Lower leg skin (tissue), 4 donors: Measurements from ENCODE around the gene CREB3. TPM values are rescaled to one million over a fixed set of nuclear protein-coding genes. Genes with fewer than 3 reads are reported as not detected.

ENCODE experiments used
- DNase-seq, 2 donors: peaks; one replicate each; pipeline ENCODE4 v3.0.0-alpha.2; 2019; ENCODE audit warnings: low spot score in 2 of 2
- H3K4me3 ChIP-seq: fragments of 200-600 bp; sonication (generic); 2 replicates; pipeline ENCODE4 v1.5.1; 2017; ENCODE audit warnings: mild to moderate bottlenecking, low read depth; ENCODE audit not compliant: poor library complexity, severe bottlenecking
- POLR2A ChIP-seq, 2 donors: fragments of 450-650 bp; IDR thresholded peaks; one replicate each; pipeline ENCODE4 v1.6.1; 2016 to 2017; ENCODE audit warnings: antibody characterized with exemption in 2 of 2, mild to moderate bottlenecking in 1 of 2, moderate library complexity in 1 of 2
- WGBS, 2 donors: methylation state at CpG; one replicate each; pipeline ENCODE4 v1.1.5; 2018; 5-methylcytosine and 5-hydroxymethylcytosine counted together
- intact Hi-C: fragments of 100-400 bp; cut with DNase I; formaldehyde crosslinking; loops from one replicate; pipeline ENCODE4 v1.15.0; 2023; ENCODE audit warnings: low total_unique reads
- total RNA-seq, 4 donors: library from RNA; depleted of rRNA; stranded (reverse); fragments of >200 nt; gene quantifications; one replicate each; pipeline ENCODE4 v1.1.0, GENCODE V29; 2016
- TF ChIP-seq, protein P1 (sequence below), 3 donors: fragments of 450-650 bp; IDR thresholded peaks; one replicate each; pipeline ENCODE4 v1.5.1; 2016; ENCODE audit warnings: antibody characterized with exemption in 3 of 3, mild to moderate bottlenecking in 3 of 3, moderate library complexity in 2 of 3

Gene CREB3
- total RNA-seq, 4 donors from 2014 or later: 18.2 to 26.6 (median 20.5) TPM

DNA sequence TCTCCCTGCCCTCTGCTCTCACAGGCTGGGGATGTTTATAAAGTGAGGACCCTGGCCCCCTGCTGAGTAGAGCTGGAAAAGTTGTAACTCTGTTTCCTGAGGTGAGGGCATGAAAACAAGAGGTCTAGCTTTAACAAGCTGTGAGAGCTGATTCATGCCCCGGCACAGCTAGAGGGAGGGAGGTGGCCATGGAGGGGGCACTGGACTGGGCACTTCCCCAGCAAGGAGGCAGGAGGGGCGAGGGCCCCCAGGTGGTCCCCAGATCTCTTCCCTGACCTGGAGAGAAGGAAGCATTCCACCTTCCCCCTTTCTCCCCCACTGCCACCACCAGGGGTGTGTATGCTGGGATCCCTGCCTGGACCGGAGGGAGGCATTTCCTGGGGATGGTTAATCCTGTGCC is 21.8 kb downstream of the CREB3 start, which contains the start of gene MSMP:
Gene MSMP (minus strand): TSS at position 13 of the 400 bp plus-strand sequence. CDS start 147 bp downstream, outside the sequence.
- intact Hi-C loops: no loop called here
- WGBS, 2 donors: 45 to 55% methylated on average over 3 of the region's 3 CpGs
- DNase-seq: no peak
- TF ChIP-seq, protein P1, sequence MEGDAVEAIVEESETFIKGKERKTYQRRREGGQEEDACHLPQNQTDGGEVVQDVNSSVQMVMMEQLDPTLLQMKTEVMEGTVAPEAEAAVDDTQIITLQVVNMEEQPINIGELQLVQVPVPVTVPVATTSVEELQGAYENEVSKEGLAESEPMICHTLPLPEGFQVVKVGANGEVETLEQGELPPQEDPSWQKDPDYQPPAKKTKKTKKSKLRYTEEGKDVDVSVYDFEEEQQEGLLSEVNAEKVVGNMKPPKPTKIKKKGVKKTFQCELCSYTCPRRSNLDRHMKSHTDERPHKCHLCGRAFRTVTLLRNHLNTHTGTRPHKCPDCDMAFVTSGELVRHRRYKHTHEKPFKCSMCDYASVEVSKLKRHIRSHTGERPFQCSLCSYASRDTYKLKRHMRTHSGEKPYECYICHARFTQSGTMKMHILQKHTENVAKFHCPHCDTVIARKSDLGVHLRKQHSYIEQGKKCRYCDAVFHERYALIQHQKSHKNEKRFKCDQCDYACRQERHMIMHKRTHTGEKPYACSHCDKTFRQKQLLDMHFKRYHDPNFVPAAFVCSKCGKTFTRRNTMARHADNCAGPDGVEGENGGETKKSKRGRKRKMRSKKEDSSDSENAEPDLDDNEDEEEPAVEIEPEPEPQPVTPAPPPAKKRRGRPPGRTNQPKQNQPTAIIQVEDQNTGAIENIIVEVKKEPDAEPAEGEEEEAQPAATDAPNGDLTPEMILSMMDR (IDR thresholded peaks at IDR 0.05): no peak
- TF ChIP-seq POLR2A (IDR thresholded peaks at IDR 0.05): no peak
- no peak within 1 kb of the TSS for H3K4me3 ChIP-seq

DNA sequence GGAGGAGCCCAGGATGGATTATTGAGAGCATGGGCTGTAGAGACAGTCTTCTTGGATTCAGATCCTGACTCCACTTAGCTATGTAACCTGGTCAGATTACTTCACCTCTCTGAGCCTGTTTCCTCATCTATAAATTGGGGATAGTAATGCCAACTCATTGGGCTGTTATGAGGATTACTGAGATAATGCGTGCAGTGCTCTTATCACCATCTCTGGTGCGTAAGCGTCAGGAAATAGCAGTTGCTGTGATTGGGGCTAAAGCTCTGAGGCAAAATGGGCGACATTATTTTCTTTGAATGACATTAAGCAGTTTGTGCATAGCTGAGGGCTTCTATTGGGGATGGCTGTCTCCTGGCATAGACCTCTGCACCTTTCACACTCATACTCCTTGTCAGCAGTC is 22.6 kb downstream of the CREB3 start:
- WGBS, 2 donors: 89 to 90% methylated on average over 4 of the region's 4 CpGs
- H3K4me3 ChIP-seq: no peak overlapping the region
- DNase-seq: no peak
- TF ChIP-seq, protein P1 (IDR thresholded peaks at IDR 0.05): no peak
- TF ChIP-seq POLR2A (IDR thresholded peaks at IDR 0.05): no peak
- intact Hi-C loops: no loop called here

DNA sequence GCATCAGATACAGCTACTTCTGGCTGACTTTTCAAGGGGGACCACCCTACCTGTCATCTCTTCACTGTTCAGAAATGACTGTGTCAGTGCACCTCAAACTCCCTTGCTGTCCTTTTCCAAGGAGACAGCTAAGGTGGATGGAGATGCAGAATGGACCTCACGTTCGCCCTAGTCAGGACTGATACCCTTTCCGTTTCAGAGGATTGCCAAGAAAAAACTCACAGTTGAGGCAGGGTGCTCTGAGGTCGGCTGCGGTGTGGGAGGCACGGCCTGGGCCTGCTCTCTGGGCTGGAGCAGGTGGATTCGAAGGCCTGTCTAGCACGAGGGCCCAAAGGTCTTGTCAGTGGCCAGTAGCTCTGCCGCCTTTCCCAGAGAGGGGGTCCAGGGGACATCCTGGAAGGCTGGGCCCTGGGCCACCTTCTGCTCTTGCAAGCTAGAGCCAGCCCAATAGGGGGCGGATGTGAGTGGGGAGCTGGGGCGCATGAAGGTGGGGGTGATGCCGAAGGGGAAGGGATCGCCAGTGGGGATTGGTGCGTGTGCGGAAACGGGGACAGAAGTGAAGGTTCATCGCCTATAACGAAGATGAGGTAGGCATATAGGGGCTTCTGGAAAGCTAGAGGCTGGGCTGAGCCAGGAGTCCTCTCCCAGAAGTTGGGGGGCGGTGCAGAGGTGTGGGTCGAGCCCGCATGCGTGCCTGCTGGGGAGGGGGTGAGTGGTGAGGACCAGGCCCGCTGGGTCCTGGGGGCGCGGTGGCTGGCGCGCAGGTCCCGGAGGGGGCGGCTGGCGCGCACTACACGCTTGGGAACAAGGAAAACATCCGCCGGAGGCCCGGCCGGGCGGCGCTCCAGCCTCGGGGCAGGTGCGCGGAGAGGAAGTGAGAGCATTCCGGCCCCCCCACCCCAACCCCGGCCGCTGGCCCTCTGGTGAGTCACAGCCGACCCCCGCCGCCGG is 24.1 kb downstream of the CREB3 start:
- DNase-seq: peak in 1 of 2 donors; percentile 91
- H3K4me3 ChIP-seq: peak overlapping the region; percentile 35
- WGBS, 2 donors: 19 to 20% methylated on average over 27 to 30 of the region's 48 CpGs
- TF ChIP-seq, protein P1 (IDR thresholded peaks at IDR 0.05): no peak
- no peak for TF ChIP-seq POLR2A (IDR thresholded peaks at IDR 0.05)
- intact Hi-C loops: no loop called here

DNA sequence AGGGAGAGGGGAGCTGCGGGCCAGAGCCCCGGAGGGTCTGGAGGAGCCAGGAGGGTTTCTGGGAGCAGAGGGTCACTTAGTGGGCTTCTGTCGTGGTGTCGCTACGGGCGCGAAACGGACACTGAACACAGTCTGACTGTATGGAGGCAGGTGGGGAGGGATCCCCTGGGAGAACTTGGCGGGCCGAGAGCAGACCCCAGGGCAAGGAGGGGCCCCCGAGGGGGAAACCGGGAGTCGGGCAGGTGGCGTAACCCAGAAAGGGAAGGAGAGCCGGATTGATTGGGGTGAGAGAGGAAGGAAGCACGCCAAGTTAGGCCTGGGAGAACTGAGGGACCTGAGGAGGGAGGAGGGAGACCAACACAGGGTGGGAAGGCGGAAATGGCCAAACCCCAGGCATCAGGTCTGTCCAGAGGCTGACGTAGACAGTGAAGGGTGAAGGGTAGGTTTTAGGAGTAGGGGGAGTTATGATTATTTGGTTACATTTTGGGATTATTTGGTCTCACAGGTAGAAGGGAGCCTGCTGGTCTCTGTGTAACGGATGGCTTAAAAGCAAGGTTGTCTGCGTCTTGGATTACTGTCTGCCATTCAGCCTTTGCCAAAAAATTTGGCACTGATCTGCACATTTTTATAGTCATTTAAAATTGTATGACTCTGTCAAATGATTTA is 24.9 kb downstream of the CREB3 start:
- TF ChIP-seq POLR2A (IDR thresholded peaks at IDR 0.05): no peak
- TF ChIP-seq, protein P1 (IDR thresholded peaks at IDR 0.05): no peak
- H3K4me3 ChIP-seq: peak overlapping the region; percentile 35
- WGBS, 2 donors: 5 to 9% methylated on average over 18 to 20 of the region's 20 CpGs
- intact Hi-C loops: no loop called here
- no peak for DNase-seq

DNA sequence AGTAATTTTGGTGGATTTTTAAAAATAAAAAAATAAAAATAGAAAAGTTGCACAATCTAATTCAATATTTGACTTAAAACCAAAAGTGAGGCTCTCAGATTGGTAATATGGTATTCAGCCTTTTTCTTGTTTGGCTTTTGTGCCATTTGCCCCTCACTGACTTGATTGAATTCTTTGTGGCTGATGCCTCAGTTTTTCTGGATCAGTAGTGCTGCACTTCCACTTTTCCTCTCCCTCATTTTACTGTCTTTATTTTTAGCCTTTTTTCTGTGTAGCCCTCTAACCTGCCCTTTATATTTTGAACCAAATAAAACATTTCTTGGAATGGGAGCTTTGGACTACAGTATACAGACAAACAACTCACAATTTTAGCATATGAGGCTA is 25.4 kb downstream of the CREB3 start:
- intact Hi-C loops: no loop called here
- no peak for DNase-seq
- H3K4me3 ChIP-seq: no peak overlapping the region
- TF ChIP-seq POLR2A (IDR thresholded peaks at IDR 0.05): no peak
- TF ChIP-seq, protein P1 (IDR thresholded peaks at IDR 0.05): no peak
